PC-3 (cell line): ENCODE results near the gene DLG1.

Experiments
- CTCF ChIP-seq: fragments of 300-600 bp; sonication (generic); conservative IDR thresholded peaks from 2 replicates; pipeline ENCODE4 v1.5.1; 2017; ENCODE audit warnings: antibody characterized with exemption, low read depth, mild to moderate bottlenecking, low read length
- EZH2phosphoT487 ChIP-seq: fragments of 300-600 bp; sonication (generic); IDR thresholded peaks from 2 replicates; pipeline ENCODE4 v1.6.1; 2018; ENCODE audit warnings: mild to moderate bottlenecking, antibody characterized with exemption, low read length, borderline replicate concordance

- TF ChIP-seq CTCF = no peak
- no peak for TF ChIP-seq EZH2phosphoT487
These were observed 289.8 kb downstream of the DLG1 start for GRCh38 chr3:197008436-197009209.
